HG03025 (cell line): ENCODE data around the gene CSF1R.
"Not testable (repeated sequence)": the region's sequence is repeated elsewhere in the genome, so short reads cannot be mapped to it uniquely, and the experiment has no call there.

Source experiments
- ATAC-seq: cut with Tn5 transposase; IDR thresholded peaks from one replicate; pipeline ENCODE4 v1.9.1; 2021; ENCODE audit warnings: mild to moderate bottlenecking, moderate library complexity; ENCODE audit not compliant: unreplicated experiment, low FRiP score

CSF1R gene

DNA sequence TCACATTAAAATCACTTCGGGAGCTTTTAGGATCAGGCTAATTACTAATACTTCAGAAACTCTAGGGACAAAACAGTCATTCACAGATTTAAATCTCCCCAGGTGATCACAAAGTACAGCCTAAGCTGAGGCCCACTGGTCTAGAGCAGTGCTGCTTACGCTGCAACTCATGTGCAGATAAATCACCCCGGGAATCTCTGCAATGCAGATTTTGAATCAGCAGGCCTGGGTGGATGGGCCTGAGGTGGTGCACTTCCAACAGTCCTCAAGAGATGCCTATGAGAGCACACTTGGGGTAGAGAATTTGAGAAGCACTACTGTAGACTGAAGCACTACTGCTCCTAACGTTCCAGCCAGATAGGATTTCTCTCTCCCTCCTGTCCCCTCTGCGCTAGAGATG lies 28.4 kb downstream of the CSF1R start:
- no peak for ATAC-seq

DNA sequence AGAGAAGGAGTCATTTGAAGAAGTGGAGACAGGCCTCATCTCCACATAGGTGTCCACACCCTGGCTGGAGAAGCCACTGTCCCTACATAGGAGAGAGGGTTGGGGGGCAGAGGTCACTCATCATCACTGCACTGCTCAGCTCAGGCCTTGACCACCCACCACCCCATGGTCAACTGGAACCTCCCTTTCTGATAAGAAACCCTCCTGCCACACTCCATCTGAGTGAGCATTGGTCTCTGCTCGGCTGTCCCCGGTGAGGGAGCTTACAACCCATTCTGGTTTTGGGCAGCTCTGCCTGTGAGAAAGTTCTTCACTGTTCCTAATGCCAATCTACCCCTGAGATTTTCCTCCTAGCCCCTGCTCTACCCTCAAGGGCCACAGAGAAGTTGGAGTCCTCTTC lies 28.8 kb downstream of the CSF1R start:
- ATAC-seq = no peak

DNA sequence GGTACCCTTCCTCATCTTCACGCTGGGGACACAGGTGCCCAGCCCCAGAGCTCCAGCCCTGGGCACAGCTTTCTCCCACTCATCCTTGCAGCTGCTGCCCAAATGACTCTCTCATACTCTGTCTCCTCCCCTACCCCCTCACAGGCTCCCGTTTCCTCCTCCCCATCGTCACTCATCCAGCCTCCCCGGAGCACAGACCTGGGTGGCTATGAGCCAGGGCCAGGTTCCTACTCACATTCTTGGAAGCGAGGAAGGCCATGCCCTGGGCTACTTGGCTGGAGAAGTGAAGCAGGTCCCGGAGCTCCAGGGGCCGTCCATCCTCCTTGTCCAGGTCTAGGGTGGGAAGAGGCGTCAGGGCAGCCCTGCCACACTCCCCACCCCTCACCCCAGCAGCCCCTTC lies 29.3 kb downstream of the CSF1R start:
- no peak for ATAC-seq

DNA sequence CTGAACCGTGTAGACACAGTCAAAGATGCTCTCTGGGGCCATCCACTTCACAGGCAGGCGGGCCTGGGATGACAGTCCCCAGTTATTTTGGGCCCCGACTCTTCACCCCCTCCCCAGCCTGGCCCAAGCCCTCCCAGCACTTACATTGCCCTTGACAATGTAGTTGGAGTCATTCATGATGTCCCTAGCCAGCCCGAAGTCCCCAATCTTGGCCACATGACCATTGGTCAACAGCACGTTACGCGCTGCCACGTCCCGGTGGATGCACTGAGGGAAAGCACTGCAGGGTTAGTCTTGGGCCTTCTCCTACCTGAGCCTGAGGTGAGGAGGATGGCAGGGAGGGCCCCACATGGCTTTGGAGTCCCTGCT lies 30.3 kb downstream of the CSF1R start:
- ATAC-seq = no peak

DNA sequence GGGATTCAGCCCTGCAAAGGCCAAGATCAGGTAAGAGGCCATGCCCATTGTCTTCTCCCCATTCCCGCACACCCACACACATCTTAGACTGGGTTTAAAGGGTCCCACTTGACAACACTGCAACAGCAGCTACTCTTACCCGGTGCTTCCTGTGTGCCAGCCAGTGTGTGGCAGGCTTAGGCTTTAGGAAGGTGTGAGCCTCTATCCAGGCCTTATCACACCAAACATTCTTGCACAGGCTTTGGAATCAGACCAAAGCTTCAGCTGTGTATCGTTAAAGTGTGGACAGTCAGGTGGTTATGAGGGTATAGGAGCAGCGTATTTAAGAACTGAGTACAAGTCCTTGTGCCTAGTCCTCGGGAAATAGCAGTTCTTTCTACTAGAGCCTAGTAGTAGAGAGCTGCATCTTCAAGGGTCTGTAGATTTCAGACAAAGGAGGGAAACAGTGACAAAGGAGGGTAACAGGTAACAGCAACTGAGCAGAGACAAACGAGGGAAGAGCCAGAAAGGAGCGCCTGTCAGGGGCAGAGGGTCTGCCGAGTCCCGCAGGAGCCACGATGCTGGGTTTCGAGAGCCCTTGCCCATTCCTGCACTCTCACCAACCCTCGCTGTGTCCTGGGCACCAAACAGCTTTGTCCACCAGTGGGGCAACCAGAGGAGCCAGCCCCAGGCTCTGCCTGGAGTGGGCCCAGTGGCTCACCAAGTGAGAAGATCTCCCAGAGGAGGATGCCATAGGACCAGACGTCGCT lies 30.9 kb downstream of the CSF1R start:
- no peak for ATAC-seq

DNA sequence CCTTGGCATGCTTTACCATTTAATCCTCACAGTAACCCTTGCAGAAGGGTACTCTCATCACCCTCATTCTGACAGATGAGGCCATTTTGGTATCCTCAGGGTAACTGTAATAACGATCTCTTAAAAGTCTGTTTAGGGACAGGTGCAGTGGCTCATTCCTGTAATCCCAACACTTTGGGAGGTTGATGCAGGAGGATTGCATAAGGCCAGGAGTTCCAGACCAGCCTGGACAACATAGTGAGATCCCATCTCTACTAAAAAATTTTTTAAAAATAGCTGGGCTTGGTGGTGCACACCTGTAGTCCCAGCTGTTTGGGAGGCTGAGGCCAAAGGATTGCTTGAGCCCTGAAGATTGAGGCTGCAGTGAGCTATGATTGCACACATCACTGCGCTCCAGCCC lies 31.8 kb downstream of the CSF1R start:
- ATAC-seq = no peak

GRCh38 chr5:150053713-150054392 lies 32.5 kb downstream of the CSF1R start:
- no peak for ATAC-seq

DNA sequence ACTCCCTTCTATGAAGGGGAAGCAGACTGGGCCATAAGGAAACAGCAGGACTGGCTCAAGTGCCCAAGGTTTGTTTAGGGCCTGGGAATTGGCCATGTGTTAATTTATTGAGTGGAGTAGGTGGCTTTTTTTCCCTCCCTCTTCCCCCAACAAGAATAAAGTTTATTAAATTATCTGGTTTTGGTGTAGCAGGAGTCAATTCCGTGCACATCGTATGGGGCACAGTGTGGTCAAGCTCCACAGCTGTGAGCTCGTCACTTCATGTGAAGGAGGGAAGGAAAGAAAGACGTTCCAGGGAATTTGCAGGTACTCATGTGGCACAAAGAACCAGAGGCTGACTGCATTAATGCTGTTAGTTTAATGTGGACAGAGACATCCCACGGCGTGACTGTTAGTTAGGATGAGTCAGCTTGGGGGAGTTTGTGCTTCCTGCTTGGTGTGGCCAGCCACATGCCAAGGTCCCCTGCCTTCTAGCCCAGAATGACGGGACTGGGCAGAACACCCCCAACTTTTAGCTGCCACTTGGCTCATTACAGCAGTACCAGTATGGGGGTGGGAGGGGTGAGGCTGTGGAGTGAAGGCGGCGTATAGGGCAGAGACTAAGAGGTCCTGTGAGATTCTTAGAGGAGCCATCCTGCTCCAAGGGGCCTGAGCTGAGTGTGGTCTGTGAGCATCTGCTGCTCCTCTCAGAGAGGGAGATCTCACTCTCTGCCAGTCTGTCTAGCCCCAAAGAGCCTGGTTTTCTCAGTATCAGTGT lies 33.2 kb downstream of the CSF1R start:
- no peak for ATAC-seq

DNA sequence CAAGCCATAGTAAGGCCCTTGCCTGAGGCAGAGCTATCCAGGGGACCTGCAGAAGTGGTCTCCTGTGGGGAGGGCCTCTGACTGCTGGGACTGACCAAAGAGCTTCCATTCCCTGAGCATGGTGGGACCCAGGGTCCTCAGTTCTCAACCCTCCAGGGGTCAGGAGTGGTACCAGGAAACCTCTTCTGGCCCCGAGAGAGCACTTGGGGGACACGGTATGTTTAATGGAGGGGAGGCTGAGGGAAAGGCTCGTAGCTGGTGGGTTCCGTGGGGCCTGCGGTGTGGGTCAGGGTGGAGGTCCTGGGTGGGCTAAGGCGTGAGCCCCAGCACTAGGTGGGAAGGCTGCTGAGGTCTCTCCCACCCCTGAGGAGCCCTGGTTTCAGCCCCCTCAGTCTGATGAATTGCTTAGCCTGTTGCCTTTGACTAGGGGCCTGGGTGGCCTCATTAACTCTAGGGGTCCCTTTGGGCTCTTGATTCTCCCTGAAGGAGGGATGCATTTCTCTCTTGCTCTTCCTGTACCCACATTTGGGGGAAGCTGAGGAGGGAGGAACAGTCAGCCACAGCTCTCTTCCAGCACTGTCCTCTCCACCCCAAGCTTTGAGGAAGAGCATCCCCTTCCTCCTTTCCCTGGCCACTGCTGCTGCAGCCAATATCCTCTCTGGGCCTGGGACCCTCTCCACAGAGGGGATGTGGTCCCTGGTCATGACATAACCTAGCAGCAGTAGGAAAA lies 34.0 kb downstream of the CSF1R start:
- ATAC-seq = no peak

GRCh38 chr5:150051657-150052195 lies 34.6 kb downstream of the CSF1R start:
- ATAC-seq = no peak

GRCh38 chr5:150050172-150050811 lies 36.1 kb downstream of the CSF1R start:
- ATAC-seq = not testable (repeated sequence)

GRCh38 chr5:150046031-150046430 lies 40.3 kb downstream of the CSF1R start:
- ATAC-seq = no peak

- no peak for ATAC-seq
These were observed 40.8 kb downstream of the CSF1R start for GRCh38 chr5:150045549-150045948.

GRCh38 chr5:150044712-150045111 lies 41.6 kb downstream of the CSF1R start:
- ATAC-seq = no peak

DNA sequence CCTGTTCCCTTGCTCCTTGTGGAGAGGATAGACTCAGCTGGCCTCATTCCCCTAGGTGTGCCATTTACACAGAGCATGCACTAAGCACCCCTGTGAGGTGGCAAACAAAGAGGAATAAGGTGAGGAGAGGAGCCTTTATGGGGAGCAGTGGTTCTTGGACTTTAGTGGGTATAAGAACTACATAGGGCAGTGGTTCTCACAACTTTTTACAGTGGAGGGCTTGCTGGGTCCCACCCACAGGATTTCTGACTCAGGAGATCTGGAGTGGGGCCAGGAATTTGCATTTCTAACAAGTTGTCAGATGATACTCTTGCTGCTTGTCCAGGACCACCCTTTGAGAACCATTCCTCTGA lies 42.0 kb downstream of the CSF1R start:
- ATAC-seq = no peak

GRCh38 chr5:150043657-150044328 lies 42.6 kb downstream of the CSF1R start:
- no peak for ATAC-seq

GRCh38 chr5:150042459-150042858 lies 43.9 kb downstream of the CSF1R start:
- no peak for ATAC-seq

- no peak for ATAC-seq
These were observed 47.8 kb downstream of the CSF1R start for GRCh38 chr5:150038547-150038946.

DNA sequence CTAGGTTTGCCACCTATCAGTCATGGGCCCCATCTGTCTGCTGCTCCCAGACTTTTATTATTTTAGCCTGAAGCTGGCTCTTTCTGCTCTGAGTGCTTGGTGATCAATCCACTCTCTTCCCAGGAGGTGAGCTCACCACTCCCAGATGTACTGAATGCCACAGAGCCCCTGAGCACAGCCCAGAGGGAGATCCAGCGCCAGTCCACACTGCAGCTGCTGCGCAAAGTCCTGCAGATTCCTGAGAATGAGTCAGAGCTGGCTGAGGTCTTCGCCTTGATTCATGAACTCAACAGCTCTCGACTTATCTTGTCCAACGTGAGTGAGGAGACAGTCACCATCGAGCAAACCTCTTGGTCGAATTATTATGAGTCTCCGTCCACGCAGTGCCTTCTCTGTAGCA lies 49.8 kb downstream of the CSF1R start:
- ATAC-seq = no peak
